ENCODE results near the gene ARMC7. TPM values are rescaled to one million over a fixed set of nuclear protein-coding genes. Genes with fewer than 3 reads are reported as not detected.
A peak's percentile ranks its signal among the peaks of the same experiment; 100 is the strongest.

The ARMC7 gene
- total and polyA plus RNA-seq, 2 of the 13 experiments (the other 11 are each of a cell fraction or from before 2014, with no cell fraction given): 3.9 to 4.2 TPM

- TF ChIP-seq SNAPC4 (CRISPR knock-in tag; IDR thresholded peaks at IDR 0.05) (0 out of 2 replicates have a peak, but pooled peaks have one; percentile 1), ZNF510 (CRISPR knock-in tag; IDR thresholded peaks at IDR 0.05; ENCODE audit: low read depth) (0 out of 2 replicates have a peak, but pooled peaks have one; percentile 74), ZMYM2 (CRISPR knock-in tag; IDR thresholded peaks at IDR 0.05) (peak; percentile 76), ZNF775 (CRISPR knock-in tag; IDR thresholded peaks at IDR 0.05; ENCODE audit: borderline replicate concordance) (peak; percentile 14; the same call in 1 of the 2 replicates), AHDC1 (CRISPR knock-in tag; IDR thresholded peaks at IDR 0.05; ENCODE audit: borderline replicate concordance) (0 out of 2 replicates have a peak, but pooled peaks have one; percentile 18), ZNF430 (CRISPR knock-in tag; IDR thresholded peaks at IDR 0.05) (0 out of 2 replicates have a peak, but pooled peaks have one; percentile 32), SNAI1 (CRISPR knock-in tag; IDR thresholded peaks at IDR 0.05; ENCODE audit: borderline replicate concordance) (0 out of 2 replicates have a peak, but pooled peaks have one; percentile 9), ZMYM3 (CRISPR knock-in tag; IDR thresholded peaks at IDR 0.05) (peak; percentile 23), ZNF362 (CRISPR knock-in tag; IDR thresholded peaks at IDR 0.05; ENCODE audit: borderline replicate concordance) (peak; percentile 36; the same call in 1 of the 2 replicates), ZBTB20 (CRISPR knock-in tag; IDR thresholded peaks at IDR 0.05; ENCODE audit: borderline replicate concordance, low read depth) (peak; percentile 33; the same call in 1 of the 2 replicates), PITX1 (CRISPR knock-in tag; IDR thresholded peaks at IDR 0.05) (peak; percentile 2; the same call in 1 of the 2 replicates), NFKB2 (CRISPR knock-in tag; IDR thresholded peaks at IDR 0.05; ENCODE audit: borderline replicate concordance) (0 out of 2 replicates have a peak, but pooled peaks have one; percentile 34)
Observed at GRCh38 chr17:75132018-75133000, 22.5 kb downstream of the ARMC7 start (continued).
